ENCODE data around the gene SORCS3. TPM values are rescaled to one million over a fixed set of nuclear protein-coding genes. Genes with fewer than 3 reads are reported as not detected.

The SORCS3 gene
- total RNA-seq, 1 donor from 2014 or later = 0.31 TPM

DNA sequence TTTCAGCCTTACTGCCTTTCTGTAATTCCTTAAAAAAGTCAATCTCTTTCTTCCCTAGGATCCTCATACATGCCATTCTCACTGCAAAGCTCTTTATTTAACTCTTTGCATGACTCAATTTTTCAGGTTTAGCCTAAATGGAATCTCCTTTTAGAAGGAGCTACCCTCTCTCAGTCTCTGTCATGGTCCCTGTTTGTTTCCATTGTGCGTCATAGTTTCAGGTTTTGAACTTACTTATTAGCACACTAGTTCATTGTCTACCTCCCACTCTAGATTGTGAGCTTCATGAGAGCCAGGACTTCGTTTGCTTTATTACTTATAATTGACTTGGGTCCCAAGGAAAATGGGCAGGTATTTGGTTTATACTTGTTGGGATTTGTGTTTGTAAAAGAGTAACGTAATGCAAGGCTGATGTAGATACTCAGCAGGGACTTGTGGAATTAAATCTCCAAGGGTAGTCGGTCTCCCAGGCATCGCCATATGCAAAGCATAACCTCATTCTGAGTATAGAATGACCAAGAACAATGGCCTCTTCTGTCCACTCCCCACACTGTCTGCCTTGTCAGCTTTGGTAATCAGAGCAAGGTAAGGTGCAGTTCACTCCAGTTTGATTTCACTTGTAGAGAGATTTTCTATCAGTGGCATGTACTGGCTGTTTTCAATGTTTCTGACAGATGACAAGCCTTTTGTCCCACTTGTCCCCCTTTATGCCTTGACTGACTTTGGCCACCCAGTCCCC lies 252.0 kb downstream of the SORCS3 start:
- no peak for DNase-seq (ENCODE audit: low spot score, unreplicated experiment)
- TF ChIP-seq, protein P1, sequence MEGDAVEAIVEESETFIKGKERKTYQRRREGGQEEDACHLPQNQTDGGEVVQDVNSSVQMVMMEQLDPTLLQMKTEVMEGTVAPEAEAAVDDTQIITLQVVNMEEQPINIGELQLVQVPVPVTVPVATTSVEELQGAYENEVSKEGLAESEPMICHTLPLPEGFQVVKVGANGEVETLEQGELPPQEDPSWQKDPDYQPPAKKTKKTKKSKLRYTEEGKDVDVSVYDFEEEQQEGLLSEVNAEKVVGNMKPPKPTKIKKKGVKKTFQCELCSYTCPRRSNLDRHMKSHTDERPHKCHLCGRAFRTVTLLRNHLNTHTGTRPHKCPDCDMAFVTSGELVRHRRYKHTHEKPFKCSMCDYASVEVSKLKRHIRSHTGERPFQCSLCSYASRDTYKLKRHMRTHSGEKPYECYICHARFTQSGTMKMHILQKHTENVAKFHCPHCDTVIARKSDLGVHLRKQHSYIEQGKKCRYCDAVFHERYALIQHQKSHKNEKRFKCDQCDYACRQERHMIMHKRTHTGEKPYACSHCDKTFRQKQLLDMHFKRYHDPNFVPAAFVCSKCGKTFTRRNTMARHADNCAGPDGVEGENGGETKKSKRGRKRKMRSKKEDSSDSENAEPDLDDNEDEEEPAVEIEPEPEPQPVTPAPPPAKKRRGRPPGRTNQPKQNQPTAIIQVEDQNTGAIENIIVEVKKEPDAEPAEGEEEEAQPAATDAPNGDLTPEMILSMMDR (IDR thresholded peaks at IDR 0.05; ENCODE audit: unreplicated experiment) = no peak
- H3K4me1 Mint-ChIP-seq (ENCODE audit: low read depth) = no peaks in the 10 kb centered on the region
- peaks cover 2% of the 10 kb centered on the region for H3K36me3 Mint-ChIP-seq (ENCODE audit: insufficient read depth)
- no peak overlapping the region for H3K27ac Mint-ChIP-seq
- H3K4me3 Mint-ChIP-seq (ENCODE audit: low read depth) = no peak overlapping the region
- H3K27me3 Mint-ChIP-seq = peaks cover 2% of the 10 kb centered on the region
- peaks cover 5% of the 10 kb centered on the region for H3K9me3 Mint-ChIP-seq (ENCODE audit: low read depth)

DNA sequence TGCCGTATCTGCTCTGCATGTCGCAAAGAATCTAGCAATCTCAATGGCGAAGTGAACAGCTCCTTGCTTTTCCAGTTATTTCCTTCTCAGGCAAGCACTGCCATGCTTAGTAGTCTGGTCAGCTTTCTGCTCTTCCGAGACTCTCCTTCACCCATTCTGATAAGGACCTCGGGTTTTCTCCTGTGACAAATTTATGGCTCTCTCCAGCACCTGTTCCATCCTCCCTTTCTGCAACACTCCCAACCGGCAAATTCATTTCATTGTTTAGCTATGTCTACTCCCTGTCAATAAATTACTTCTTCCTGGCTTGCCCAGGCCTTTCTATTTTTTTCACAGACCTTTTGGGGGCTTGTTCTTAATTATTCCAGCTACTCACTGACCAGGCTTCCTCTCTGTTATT lies 252.6 kb downstream of the SORCS3 start:
- H3K27me3 Mint-ChIP-seq = peaks cover 2% of the 10 kb centered on the region
- H3K4me1 Mint-ChIP-seq (ENCODE audit: low read depth) = no peaks in the 10 kb centered on the region
- H3K36me3 Mint-ChIP-seq (ENCODE audit: insufficient read depth) = no peaks in the 10 kb centered on the region
- no peak overlapping the region for H3K27ac Mint-ChIP-seq
- TF ChIP-seq, protein P1 (IDR thresholded peaks at IDR 0.05; ENCODE audit: unreplicated experiment) = no peak
- H3K9me3 Mint-ChIP-seq (ENCODE audit: low read depth) = peaks cover under 1% of the 10 kb centered on the region
- DNase-seq (ENCODE audit: low spot score, unreplicated experiment) = no peak
- H3K4me3 Mint-ChIP-seq (ENCODE audit: low read depth) = no peak overlapping the region

DNA sequence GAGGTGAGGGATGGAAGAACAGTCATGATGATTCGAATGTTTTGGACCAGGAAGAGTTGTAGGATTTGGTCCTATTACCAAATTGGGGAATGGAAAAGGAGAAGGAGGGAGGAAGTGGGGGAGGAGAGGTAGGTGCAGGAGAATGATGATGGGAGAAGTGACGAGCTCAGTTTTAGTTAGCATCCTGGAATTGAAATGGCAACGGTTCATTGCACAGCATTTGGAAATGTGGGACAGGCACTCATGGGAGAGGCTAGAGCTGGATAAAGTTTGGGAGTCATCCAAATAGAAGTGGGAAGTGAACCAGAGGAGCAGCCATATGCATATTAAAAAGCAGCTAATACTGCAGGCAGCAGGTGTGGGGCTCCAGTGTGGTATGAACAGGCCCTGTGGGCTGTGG lies 253.6 kb downstream of the SORCS3 start:
- TF ChIP-seq, protein P1 (IDR thresholded peaks at IDR 0.05; ENCODE audit: unreplicated experiment) = no peak
- no peak overlapping the region for H3K27ac Mint-ChIP-seq
- H3K27me3 Mint-ChIP-seq = peaks cover 2% of the 10 kb centered on the region
- H3K9me3 Mint-ChIP-seq (ENCODE audit: low read depth) = no peaks in the 10 kb centered on the region
- H3K4me3 Mint-ChIP-seq (ENCODE audit: low read depth) = no peak overlapping the region
- DNase-seq (ENCODE audit: low spot score, unreplicated experiment) = no peak
- no peaks in the 10 kb centered on the region for H3K36me3 Mint-ChIP-seq (ENCODE audit: insufficient read depth)
- H3K4me1 Mint-ChIP-seq (ENCODE audit: low read depth) = no peaks in the 10 kb centered on the region

DNA sequence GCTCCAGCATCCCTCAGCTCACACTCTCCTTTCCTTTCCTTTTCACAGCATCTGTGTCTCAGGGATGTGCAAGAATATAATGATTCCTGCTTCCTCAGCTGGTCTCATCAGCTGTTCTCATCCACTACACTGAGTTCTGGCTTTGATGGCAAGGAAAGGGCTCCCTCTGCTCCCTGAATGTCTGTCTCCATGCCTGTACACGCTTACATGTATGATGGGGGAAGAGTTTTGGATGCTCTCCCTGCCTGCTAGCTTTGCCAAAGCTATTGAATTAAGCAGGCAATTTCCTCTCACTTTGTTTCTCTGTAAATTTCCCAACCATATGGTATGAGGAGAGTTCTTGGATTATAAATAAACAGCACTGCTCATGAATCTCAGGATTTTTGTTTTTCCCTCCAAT lies 254.5 kb downstream of the SORCS3 start:
- no peak overlapping the region for H3K27ac Mint-ChIP-seq
- TF ChIP-seq, protein P1 (IDR thresholded peaks at IDR 0.05; ENCODE audit: unreplicated experiment) = no peak

DNA sequence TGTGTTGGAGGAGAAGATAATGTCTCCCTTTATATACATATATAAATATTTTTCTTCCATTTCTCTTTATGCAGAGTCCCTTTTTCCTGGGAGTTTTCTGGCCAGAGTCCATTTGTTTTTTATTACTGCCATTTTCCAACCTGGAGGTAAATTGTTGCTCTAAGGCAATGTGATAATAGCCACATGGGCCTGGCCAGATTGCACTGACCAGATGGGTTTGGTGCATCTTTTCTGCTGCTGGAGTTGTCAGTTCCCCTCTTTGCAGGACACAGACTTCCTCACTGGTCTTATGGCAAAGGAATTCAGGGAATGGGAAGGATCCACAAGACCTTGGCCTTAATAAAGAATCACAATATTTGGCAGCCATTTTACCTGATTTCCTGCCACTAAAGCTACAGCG lies 254.9 kb downstream of the SORCS3 start:
- H3K4me1 Mint-ChIP-seq (ENCODE audit: low read depth) = no peaks in the 10 kb centered on the region
- peaks cover 2% of the 10 kb centered on the region for H3K27me3 Mint-ChIP-seq
- no peaks in the 10 kb centered on the region for H3K9me3 Mint-ChIP-seq (ENCODE audit: low read depth)
- TF ChIP-seq, protein P1 (IDR thresholded peaks at IDR 0.05; ENCODE audit: unreplicated experiment) = no peak
- DNase-seq (ENCODE audit: low spot score, unreplicated experiment) = no peak
- no peak overlapping the region for H3K27ac Mint-ChIP-seq
- H3K36me3 Mint-ChIP-seq (ENCODE audit: insufficient read depth) = no peaks in the 10 kb centered on the region
- no peak overlapping the region for H3K4me3 Mint-ChIP-seq (ENCODE audit: low read depth)

More for the DNA sequence above, 254.5 kb downstream of the SORCS3 start:
- H3K4me1 Mint-ChIP-seq (ENCODE audit: low read depth) = no peaks in the 10 kb centered on the region
- no peaks in the 10 kb centered on the region for H3K36me3 Mint-ChIP-seq (ENCODE audit: insufficient read depth)
- H3K27me3 Mint-ChIP-seq = peaks cover 2% of the 10 kb centered on the region
- H3K9me3 Mint-ChIP-seq (ENCODE audit: low read depth) = no peaks in the 10 kb centered on the region
- no peak overlapping the region for H3K4me3 Mint-ChIP-seq (ENCODE audit: low read depth)
- no peak for DNase-seq (ENCODE audit: low spot score, unreplicated experiment)

Data from progenitor cell of endocrine pancreas (in vitro differentiated cells).